Osteocyte (in vitro differentiated cells): ENCODE measurements around the gene TBC1D1. TPM values are rescaled to one million over a fixed set of nuclear protein-coding genes. Genes with fewer than 3 reads are reported as not detected.

ENCODE experiments used
- DNase-seq: peaks from one replicate; pipeline ENCODE4 v3.0.0; 2021; ENCODE audit warnings: mixed read lengths; ENCODE audit not compliant: unreplicated experiment; ENCODE audit errors: extremely low spot score
- H3K27ac Mint-ChIP-seq: one replicate; pipeline ENCODE4 v1.8.0; 2021; ENCODE audit warnings: mild to moderate bottlenecking, mixed read lengths; ENCODE audit not compliant: unreplicated experiment
- H3K27me3 Mint-ChIP-seq: one replicate; pipeline ENCODE4 v1.8.0; 2021; ENCODE audit warnings: mixed read lengths; ENCODE audit not compliant: unreplicated experiment
- H3K36me3 Mint-ChIP-seq: one replicate; pipeline ENCODE4 v1.8.0; 2021; ENCODE audit warnings: mixed read lengths; ENCODE audit not compliant: unreplicated experiment
- H3K4me1 Mint-ChIP-seq: one replicate; pipeline ENCODE4 v1.8.0; 2021; ENCODE audit warnings: mixed read lengths; ENCODE audit not compliant: unreplicated experiment
- H3K4me3 Mint-ChIP-seq: one replicate; pipeline ENCODE4 v1.8.0; 2021; ENCODE audit warnings: mild to moderate bottlenecking, moderate library complexity, mixed read lengths; ENCODE audit not compliant: unreplicated experiment
- H3K9me3 Mint-ChIP-seq: one replicate; pipeline ENCODE4 v1.8.0; 2021; ENCODE audit warnings: mixed read lengths; ENCODE audit not compliant: unreplicated experiment
- CTCF ChIP-seq: fragments of 200-600 bp; sonication (generic); IDR thresholded peaks from 2 replicates; pipeline ENCODE4 v1.5.0; 2021; ENCODE audit warnings: antibody characterized with exemption, mild to moderate bottlenecking, moderate library complexity
- total RNA-seq: library from RNA; stranded (reverse); gene quantifications from 2 replicates; pipeline ENCODE4 v1.2.1, GENCODE V29; 2021

TBC1D1 gene
- total RNA-seq, 1 donor from 2014 or later, result 46.2 TPM

GRCh38 chr4:38034986-38035882 is 144.3 kb downstream of the TBC1D1 start:
- DNase-seq, result no peak
- H3K4me3 Mint-ChIP-seq, result no peak overlapping the region
- no peak overlapping the region for H3K27ac Mint-ChIP-seq
- H3K4me1 Mint-ChIP-seq, result peaks cover 5% of the 10 kb centered on the region
- H3K36me3 Mint-ChIP-seq, result peaks cover 10% of the 10 kb centered on the region
- H3K9me3 Mint-ChIP-seq, result no peaks in the 10 kb centered on the region
- TF ChIP-seq CTCF, result peak; percentile 80
- no peaks in the 10 kb centered on the region for H3K27me3 Mint-ChIP-seq

- Mint-ChIP-seq H3K36me3 (peaks cover 10% of the 10 kb centered on the region), H3K4me3 (no peak overlapping the region), H3K27ac (no peak overlapping the region), H3K9me3 (no peaks in the 10 kb centered on the region), H3K27me3 (no peaks in the 10 kb centered on the region), H3K4me1 (peaks cover 5% of the 10 kb centered on the region)
- no peak for TF ChIP-seq CTCF
- no peak for DNase-seq
Measured at GRCh38 chr4:38036548-38036947, 145.7 kb downstream of the TBC1D1 start.

- Mint-ChIP-seq H3K27me3 (no peaks in the 10 kb centered on the region), H3K36me3 (peaks cover 10% of the 10 kb centered on the region), H3K9me3 (no peaks in the 10 kb centered on the region), H3K4me3 (no peak overlapping the region), H3K27ac (no peak overlapping the region), H3K4me1 (peaks cover 5% of the 10 kb centered on the region)
- no peak for TF ChIP-seq CTCF
- no peak for DNase-seq
Measured at GRCh38 chr4:38037612-38038011, 146.7 kb downstream of the TBC1D1 start.

GRCh38 chr4:38040619-38041018 is 149.7 kb downstream of the TBC1D1 start:
- peaks cover 17% of the 10 kb centered on the region for H3K36me3 Mint-ChIP-seq
- no peaks in the 10 kb centered on the region for H3K4me1 Mint-ChIP-seq
- no peak overlapping the region for H3K27ac Mint-ChIP-seq
- no peaks in the 10 kb centered on the region for H3K27me3 Mint-ChIP-seq
- no peak overlapping the region for H3K4me3 Mint-ChIP-seq
- no peak for DNase-seq
- TF ChIP-seq CTCF, result no peak
- no peaks in the 10 kb centered on the region for H3K9me3 Mint-ChIP-seq

GRCh38 chr4:38044060-38044459 is 153.2 kb downstream of the TBC1D1 start:
- Mint-ChIP-seq H3K9me3 (no peaks in the 10 kb centered on the region), H3K4me3 (no peak overlapping the region)
- no peak for TF ChIP-seq CTCF

More at GRCh38 chr4:38044060-38044459, 153.2 kb downstream of the TBC1D1 start:
- no peak for DNase-seq
- Mint-ChIP-seq H3K4me1 (peaks cover 8% of the 10 kb centered on the region), H3K27me3 (no peaks in the 10 kb centered on the region), H3K27ac (no peak overlapping the region), H3K36me3 (peaks cover 12% of the 10 kb centered on the region)
